Stimulated activated CD4-positive, alpha-beta T cell treated with anti-CD3 and anti-CD28 coated beads, Interleukin-1b, Interleukin-23, amount 100 ng/mL, for 1 hour (primary cell): ENCODE measurements around the gene ADAM12.
"Not testable (repeated sequence)": the region's sequence is repeated elsewhere in the genome, so short reads cannot be mapped to it uniquely, and the experiment has no call there.

ENCODE experiments used
- DNase-seq, 2 donors: peaks; one replicate each; pipeline ENCODE4 v3.0.0-alpha.2; 2020; ENCODE audit warnings: low read depth in 2 of 2

ADAM12 gene

DNA sequence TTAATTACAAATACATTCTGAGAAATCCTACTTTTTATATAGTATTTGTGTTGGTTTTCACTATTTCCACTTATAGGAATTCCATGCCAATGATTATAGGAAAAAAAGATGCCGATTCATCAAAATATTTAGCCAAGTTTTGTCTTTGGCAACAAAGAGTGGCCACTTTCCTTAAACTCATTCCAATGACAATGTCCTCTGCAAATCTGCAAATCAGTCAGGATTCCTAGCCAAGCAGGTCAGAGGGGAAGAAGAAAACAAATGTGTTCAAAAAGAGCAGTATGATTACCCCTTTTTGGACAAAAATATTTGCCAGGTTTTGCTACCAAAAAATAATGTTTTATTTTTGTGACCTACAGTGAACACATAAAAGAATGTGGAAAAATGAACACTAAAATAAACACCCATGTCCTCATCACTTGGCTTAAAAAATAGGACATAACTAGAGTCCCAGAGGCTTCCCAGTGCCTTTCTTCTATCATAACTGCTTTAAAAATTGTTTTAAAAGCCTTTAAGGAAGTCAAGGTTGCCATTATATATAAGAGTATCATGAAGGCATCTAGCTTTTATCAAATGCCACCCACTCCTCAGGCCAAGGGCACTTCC is 125.9 kb downstream of the ADAM12 start:
- DNase-seq: no peak

DNA sequence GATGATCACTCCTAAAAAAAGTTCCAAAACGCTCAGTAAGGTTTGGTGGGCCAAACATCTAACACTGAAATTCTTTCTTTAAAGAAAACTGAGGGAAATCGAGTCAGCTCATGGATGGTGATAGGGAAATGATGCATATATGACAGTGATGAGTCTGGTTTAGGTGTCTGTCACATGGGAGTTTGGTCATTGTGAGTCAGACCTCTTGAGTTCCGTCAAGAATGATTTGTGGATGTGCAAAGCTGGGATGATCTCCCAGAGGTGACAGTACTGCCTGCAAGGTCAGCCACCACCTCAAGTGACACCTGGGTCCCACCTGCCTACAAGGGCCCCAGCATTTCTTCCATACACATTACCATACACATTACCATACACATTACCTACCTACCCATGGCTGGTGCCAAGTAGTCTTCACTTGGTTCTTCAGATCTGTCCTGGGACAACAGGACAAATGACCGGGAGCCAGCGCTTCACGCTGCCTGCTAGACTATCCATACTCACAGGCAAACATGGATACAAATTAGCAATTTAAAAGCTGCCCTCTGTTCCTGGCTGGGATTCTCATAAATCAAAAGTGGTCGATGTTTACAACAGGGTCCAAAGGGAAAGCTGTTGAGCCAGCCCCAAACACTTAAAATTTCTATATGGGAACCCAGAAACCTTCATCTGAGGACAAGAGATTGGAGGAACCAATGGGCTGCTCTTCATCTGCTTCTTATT is 128.4 kb downstream of the ADAM12 start:
- DNase-seq: no peak

DNA sequence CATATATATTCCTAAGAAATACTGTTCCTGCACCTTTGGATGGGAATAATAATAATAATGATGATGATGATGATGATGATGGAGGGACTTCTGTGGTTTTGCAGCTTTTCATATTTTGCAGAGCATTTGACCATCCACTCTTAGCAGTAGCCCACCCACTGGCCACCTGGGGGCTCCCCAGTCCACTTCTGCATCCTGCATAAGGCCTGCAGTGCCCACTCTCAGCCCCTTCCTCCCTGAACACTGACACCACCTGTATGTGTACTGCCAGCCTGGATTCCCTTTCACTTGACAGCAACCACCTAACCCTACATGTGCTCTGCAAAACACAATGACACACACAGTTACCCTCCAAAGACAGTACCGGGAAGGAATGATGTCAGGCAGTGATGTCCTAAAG is 131.4 kb downstream of the ADAM12 start:
- no peak for DNase-seq

DNA sequence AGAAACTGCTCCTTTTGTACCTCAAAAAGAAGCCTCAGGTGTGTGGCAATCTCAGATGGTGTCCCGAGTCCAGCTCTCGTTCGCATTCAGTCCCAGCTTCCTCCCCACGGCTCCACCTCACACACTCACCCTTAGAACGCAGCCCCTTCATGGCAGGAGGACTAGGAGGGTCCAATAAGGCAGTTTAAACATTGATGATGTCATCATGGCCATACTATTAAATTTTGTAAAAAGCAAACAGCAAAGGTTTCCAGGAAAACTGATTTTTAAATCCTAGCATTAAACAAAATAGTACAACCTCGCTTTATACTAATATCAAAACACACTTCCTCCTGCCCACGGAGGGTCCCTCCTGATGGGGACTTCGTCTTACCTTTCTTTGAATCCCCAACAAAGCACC is 133.0 kb downstream of the ADAM12 start:
- no peak for DNase-seq

GRCh38 chr10:126253611-126253998 is 134.7 kb downstream of the ADAM12 start:
- DNase-seq: no peak

DNA sequence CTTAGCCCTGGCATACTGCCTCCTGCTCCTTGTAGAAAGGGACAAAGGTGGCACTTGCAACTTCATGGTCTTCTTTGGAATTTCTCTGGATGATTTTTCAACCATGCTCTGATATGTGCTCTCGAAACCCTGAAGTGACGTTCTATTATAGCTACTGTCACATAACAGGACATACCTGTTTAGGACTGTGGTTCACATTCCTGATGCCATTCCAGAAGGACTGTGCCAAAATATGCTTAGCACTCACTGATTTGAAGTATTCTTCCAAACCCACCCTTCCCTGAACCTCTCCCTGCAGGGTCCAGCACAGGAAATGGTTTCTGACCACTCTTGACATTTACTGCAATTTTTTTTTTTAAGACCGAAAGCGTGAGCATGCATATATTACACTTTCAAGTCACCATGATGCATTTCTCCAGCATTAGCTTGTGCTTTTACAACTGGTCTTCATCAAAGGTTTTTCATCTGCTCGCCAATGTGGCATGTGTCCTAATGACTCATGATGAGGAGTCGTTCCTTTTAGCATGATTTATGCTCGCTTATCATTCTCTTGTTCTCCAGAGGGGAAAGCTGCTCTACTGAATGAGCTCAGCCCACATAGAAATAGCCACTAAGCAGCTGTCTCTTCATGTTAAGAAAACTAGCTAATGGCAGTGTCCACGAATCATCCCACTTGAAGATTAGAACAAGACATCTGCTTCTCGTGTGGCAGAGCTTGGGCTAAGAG is 135.2 kb downstream of the ADAM12 start:
- DNase-seq: no peak

GRCh38 chr10:126251778-126252407 is 136.4 kb downstream of the ADAM12 start:
- DNase-seq: no peak

DNA sequence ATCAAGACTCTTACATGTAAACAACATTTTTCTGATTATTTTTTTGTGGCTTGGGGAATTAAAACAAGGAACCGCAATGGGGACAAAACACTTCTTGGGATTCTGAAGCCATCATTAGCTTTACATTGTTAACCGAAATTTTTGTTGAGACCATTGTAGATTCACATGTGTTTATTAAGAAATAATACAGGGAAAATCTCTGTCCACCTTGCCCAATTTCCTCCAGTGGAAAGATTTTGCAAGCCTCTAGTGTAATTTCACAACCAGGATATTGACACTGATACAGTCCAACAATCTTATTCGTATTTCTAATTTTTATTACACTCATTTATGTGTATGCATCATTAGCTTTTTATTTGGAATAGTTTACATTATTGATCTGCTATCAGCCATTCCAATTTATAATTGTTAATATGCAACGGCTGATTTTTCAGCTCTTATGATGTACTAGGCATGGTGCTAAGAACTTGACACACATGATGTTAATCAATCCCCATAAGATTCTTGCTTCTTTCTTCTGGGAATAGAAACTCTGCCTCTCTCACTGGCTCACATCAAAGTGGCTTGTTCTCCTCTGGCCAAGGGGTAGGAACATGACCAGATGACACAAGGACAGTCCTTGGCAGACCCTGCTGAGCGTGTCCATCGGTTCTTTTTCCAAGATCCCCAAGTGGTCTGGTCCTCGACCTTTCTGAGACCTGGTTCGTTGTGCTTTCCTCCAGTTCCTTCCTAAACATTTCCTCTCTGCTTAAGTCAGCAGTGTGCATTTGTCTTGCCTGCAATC is 137.6 kb downstream of the ADAM12 start:
- DNase-seq: no peak

GRCh38 chr10:126250045-126250444 is 138.2 kb downstream of the ADAM12 start:
- DNase-seq: no peak

- no peak for DNase-seq
These were observed 140.8 kb downstream of the ADAM12 start for GRCh38 chr10:126247446-126247975.

GRCh38 chr10:126246396-126246795 is 141.9 kb downstream of the ADAM12 start:
- not testable (repeated sequence) for DNase-seq

DNA sequence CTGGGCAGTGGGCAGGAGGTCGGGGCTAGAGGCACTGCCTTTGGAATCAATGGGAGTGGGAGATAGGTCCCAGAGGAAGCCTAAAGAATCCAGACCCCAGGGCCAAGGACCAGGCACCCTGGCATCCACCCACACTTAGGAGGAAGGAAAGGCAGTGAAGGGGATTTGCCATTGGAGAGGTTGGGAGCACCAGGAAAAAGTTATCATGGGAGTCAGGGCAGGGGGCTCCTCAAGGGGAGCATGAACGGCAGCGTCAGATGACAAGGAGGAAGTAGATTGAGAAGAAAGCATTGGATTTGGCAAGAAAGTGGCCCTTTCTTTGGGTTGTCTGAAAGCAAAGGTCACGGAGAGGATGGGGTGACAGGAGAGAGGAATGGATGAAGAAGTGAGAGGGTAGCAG is 142.8 kb downstream of the ADAM12 start:
- no peak for DNase-seq

GRCh38 chr10:126243971-126244370 is 144.3 kb downstream of the ADAM12 start:
- DNase-seq: no peak

GRCh38 chr10:126243306-126243705 is 145.0 kb downstream of the ADAM12 start:
- DNase-seq: no peak

DNA sequence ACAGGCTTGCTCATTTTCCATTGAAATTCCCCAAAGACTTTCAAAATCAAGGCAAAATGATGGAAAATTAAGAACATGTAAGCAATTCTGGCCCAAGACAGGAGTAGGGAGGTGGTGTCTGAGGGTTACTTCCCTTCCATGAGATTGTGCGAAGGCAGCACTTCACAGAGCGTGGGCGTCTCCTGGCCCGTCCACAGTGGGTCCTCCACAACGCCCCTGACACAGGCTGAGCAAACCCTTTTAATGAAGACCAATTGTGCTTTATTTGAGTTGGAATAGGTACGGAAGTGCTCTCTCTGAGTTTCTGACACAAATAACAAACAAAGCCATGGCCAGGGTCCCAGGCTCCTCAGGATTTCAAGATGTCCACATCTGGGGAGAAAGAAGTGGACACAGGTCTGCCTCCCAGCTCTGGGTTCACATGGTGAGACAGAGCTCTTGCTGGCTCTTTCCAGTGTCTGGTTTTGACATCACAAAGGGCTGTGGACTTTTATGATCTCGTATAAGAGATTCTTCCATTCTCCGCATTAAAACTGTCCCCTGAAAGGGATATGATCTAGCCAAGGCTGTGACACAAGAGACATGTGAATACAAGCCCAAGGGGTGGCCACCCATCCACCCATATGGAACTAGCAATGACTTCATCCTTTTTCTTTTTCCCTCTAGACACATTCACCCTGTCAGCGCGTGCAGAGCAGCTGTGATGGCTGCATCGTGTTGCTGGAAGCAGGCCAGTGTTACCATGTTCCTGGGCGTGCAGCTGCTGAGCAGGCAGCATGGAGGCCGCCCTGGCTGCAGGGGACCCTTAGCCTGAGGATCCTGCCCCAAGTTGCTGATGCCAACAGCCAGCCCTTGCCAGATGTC is 145.6 kb downstream of the ADAM12 start:
- DNase-seq: no peak

DNA sequence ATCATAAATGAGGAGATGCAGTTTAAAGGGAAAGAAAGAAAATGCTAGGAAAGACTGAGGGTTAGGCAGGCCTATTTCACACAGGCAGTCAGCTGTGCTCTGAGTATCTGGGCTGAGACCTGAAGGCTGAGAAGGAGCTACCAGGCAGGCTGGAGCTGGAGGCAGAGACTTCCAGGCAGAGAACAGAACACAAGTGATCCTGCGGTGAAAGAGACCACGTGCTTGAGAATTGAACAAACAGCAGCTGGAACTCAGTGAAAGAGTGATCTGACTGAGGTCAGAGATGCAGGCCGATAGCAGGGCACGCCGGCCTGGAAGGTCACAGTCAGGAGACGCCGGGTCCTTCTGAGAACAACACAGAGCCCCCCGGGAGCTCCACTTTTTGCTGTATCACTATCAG is 147.8 kb downstream of the ADAM12 start:
- DNase-seq: no peak

DNA sequence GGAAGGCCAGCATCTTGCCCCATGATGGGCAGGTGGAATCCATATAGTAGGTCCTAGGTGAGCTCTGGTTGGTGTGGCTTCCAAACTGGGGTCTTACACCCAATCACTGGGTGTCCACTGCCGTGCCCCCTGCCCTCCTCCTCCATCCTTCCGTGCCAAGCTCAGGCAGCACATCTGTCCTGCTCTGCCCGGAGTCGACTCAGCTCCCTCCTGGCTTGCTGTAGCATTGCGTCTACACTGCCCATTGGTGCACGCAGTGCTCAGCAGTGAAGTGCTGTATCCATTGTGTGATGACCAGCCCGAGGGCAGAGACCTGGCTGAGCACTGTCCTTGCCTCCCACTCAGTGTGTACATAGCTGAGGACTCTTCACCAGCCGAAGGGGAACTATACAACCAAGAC is 148.4 kb downstream of the ADAM12 start:
- no peak for DNase-seq

DNA sequence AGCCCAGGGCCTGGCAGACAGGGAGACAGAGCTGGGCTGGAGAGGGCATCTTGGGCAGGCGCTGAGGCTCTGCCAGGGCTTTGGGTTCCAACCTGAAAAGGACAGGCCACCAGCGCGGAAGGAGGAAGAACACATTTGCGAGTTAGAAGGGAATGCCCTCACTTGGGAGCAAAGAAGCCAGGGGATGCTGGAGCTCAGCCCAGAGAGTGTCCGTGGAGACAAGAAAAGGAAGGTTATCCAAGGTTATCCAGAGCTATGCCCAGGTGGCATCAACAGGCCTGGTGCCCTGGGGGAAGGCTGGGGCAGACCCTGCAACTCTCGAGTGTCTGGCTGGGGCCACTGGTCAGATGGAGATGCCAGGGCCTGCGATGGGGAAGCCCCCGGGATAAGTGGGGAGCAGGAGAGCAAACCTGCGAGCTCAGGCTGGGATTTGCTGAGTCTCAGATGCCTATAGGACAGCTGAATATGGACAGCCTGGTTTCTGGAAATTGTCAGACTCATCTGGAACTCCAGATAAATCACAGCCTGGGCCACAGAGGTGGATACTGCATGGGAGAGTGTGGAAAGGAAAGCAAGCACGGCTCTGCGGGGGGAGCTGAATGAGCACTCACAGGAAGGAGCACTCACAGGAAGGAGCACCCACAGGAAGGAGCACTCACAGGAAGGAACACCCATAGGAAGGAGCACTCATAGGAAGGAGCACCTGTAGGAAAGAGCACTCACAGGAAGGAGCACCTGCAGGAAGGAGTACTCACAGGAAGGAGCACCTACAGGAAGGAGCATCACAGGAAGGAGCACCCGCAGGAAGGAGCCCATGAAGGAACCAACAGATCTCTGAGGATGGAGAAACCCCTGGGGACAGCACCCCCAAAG is 152.1 kb downstream of the ADAM12 start:
- no peak for DNase-seq
